ENCODE data around the gene NHP2.

The NHP2 gene

DNA sequence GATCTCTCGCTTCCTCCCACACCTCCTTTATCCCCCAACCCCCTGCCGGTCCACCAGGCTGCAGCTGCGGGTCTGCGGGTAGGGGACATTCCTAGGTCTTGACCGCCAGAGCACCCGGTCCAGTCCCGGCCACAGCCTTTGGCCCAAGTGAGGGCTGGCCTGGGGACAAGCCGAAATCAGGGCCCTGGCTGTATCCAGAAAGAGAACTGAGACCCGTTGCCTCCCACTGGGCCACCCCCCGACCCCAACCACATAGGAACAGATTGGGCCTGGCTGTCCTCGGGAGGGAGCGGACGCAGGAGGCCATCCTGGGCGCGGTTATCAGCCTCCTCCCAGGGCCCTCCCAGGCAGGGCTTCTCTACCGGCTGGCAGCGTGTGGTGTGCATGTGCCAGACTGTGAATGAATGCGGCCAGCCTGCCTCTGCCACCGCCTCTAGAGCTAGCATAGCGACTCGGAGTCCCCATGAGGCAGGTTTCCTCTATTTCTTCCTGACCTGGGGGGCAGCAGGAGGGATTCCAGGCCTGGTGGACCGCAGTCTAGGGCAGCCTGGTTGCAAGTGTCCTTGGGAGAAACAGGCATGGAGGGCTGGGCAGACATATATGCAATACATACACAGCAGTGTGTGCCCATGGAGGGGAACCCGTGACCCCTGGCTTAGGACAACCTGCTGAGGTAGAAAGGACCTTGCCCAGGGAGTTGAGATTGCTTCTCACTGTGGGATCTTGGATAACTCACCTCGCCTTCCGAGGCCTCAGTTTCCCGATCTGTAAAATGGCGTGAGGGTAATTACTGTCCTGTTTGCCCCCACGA is 39.2 kb downstream of the NHP2 start:
- TF ChIP-seq MAX (IDR thresholded peaks at IDR 0.05) = 0 out of 2 replicates have a peak, but pooled peaks have one; percentile 14
- TF ChIP-seq, protein P1, sequence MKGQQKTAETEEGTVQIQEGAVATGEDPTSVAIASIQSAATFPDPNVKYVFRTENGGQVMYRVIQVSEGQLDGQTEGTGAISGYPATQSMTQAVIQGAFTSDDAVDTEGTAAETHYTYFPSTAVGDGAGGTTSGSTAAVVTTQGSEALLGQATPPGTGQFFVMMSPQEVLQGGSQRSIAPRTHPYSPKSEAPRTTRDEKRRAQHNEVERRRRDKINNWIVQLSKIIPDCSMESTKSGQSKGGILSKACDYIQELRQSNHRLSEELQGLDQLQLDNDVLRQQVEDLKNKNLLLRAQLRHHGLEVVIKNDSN (IDR thresholded peaks at IDR 0.05) = no peak

- TF ChIP-seq TAF1 (IDR thresholded peaks at IDR 0.05; ENCODE audit: low read depth) (no peak), FOXM1 (IDR thresholded peaks at IDR 0.05; ENCODE audit: borderline replicate concordance, low read depth) (no peak), EP300 (IDR thresholded peaks at IDR 0.05; ENCODE audit: borderline replicate concordance) (no peak), TEAD4 (IDR thresholded peaks at IDR 0.05) (no peak), CREB1 (IDR thresholded peaks at IDR 0.05; ENCODE audit: low read depth) (no peak)
- TF ChIP-seq, protein P1 (IDR thresholded peaks at IDR 0.05) = no peak
Measured at GRCh38 chr5:178113841-178114324, 39.8 kb downstream of the NHP2 start.

DNA sequence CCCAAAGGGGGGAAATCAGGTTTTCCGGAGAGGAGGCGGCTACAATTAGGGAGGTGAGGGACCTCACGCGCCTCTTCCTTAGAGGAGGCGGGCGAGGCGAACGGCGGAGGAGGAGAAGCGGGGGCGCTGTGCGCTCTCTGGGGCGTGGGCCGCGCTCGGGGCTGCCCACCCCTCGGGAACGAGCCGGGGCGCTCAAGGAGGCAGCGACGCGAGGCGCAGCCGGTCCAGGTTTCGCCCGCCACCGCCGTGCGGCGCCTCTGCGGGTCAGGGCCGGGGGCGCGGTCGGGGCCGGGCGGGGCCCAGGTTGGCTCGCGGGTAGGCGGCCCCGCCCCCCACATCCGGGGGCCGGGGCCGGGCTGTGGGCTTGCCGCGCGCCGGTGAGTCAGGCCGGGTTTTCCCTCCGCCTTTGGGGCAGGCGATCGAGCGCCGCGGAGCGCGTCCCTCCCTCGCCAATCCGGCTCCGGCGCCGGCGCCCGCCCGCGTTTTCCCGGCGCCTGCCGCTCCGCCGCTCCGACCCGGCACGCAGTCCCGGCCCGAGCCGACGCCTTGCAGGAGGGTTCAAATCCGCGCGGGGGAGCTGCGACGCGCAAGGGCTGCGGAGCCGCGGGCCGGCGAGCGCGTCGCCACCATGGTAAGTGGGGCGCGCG is 40.4 kb downstream of the NHP2 start, which contains the start of gene N4BP3:
Gene N4BP3, plus strand, starts transcription at position 392 of the 647 bp plus-strand sequence. CDS start 6,052 bp downstream, outside the sequence.
- no peak for TF ChIP-seq REST (IDR thresholded peaks at IDR 0.05; ENCODE audit: low read depth)
- TF ChIP-seq TEAD4 (IDR thresholded peaks at IDR 0.05) = 0 out of 2 replicates have a peak, but pooled peaks have one; percentile 3
- TF ChIP-seq RAD21 (IDR thresholded peaks at IDR 0.05; ENCODE audit: low read depth) = no peak
- TF ChIP-seq, protein P1 (IDR thresholded peaks at IDR 0.05) = no peak
- no peak for TF ChIP-seq YY1 (IDR thresholded peaks at IDR 0.05; ENCODE audit: low read depth)
- peak; percentile 28; the same call in 1 of the 2 replicates for TF ChIP-seq EGR1 (IDR thresholded peaks at IDR 0.05)
- no peak; the same call in 1 of the 2 replicates for TF ChIP-seq TAF1 (IDR thresholded peaks at IDR 0.05; ENCODE audit: low read depth)
- no peak for TF ChIP-seq NFIC (IDR thresholded peaks at IDR 0.05)
- TF ChIP-seq CREB1 (IDR thresholded peaks at IDR 0.05; ENCODE audit: low read depth) = no peak
- peak; percentile 60; the same call in 1 of the 2 replicates for TF ChIP-seq MAX (IDR thresholded peaks at IDR 0.05)
- TF ChIP-seq EP300 (IDR thresholded peaks at IDR 0.05; ENCODE audit: borderline replicate concordance) = no peak
- no peak for TF ChIP-seq FOXM1 (IDR thresholded peaks at IDR 0.05; ENCODE audit: borderline replicate concordance, low read depth)
- no peak for TF ChIP-seq ZBTB7A (IDR thresholded peaks at IDR 0.05; ENCODE audit: low read depth)
- TF ChIP-seq TCF12 (IDR thresholded peaks at IDR 0.05; ENCODE audit: low read depth) = no peak; the same call in 1 of the 2 replicates

- TF ChIP-seq RAD21 (IDR thresholded peaks at IDR 0.05; ENCODE audit: low read depth) (no peak), TAF1 (IDR thresholded peaks at IDR 0.05; ENCODE audit: low read depth) (no peak), CEBPB (IDR thresholded peaks at IDR 0.05) (no peak), CREB1 (IDR thresholded peaks at IDR 0.05; ENCODE audit: low read depth) (no peak), REST (IDR thresholded peaks at IDR 0.05; ENCODE audit: low read depth) (no peak), TCF12 (IDR thresholded peaks at IDR 0.05; ENCODE audit: low read depth) (no peak), EGR1 (IDR thresholded peaks at IDR 0.05) (no peak), ZBTB7A (IDR thresholded peaks at IDR 0.05; ENCODE audit: low read depth) (no peak), YY1 (IDR thresholded peaks at IDR 0.05; ENCODE audit: low read depth) (no peak), TEAD4 (IDR thresholded peaks at IDR 0.05) (no peak), EP300 (IDR thresholded peaks at IDR 0.05; ENCODE audit: borderline replicate concordance) (no peak), MAX (IDR thresholded peaks at IDR 0.05) (no peak), NFIC (IDR thresholded peaks at IDR 0.05) (no peak), FOXM1 (IDR thresholded peaks at IDR 0.05; ENCODE audit: borderline replicate concordance, low read depth) (no peak)
- TF ChIP-seq, protein P1 (IDR thresholded peaks at IDR 0.05) = no peak
Measured at GRCh38 chr5:178112545-178112944, 41.1 kb downstream of the NHP2 start.

Data from Ishikawa (cell line).